Lower lobe of right lung (tissue), 2 donors: ENCODE measurements around the gene PHACTR2. TPM values are rescaled to one million over a fixed set of nuclear protein-coding genes. Genes with fewer than 3 reads are reported as not detected.
A peak's percentile ranks its signal among the peaks of the same experiment; 100 is the strongest.

Experiments
- ATAC-seq, 2 donors: fragments of 200-7000 bp; cut with Tn5 transposase; one replicate each; pipeline ENCODE4 v1.9.1; 2020 to 2022; ENCODE audit warnings: mild to moderate bottlenecking in 2 of 2, moderate library complexity in 2 of 2
- DNase-seq: peaks from one replicate; pipeline ENCODE4 v3.0.0-alpha.2; 2020
- H3K27ac ChIP-seq: fragments of 200-600 bp; one replicate; pipeline ENCODE4 v1.8.0; 2022
- H3K27me3 ChIP-seq: fragments of 200-600 bp; one replicate; pipeline ENCODE4 v1.8.0; 2022; ENCODE audit warnings: low read depth
- H3K36me3 ChIP-seq: fragments of 200-600 bp; one replicate; pipeline ENCODE4 v1.8.0; 2022; ENCODE audit warnings: mild to moderate bottlenecking
- H3K4me1 ChIP-seq: fragments of 200-600 bp; one replicate; pipeline ENCODE4 v1.8.0; 2022
- H3K4me3 ChIP-seq: fragments of 200-600 bp; one replicate; pipeline ENCODE4 v1.8.0; 2022; ENCODE audit warnings: mild to moderate bottlenecking
- H3K9me3 ChIP-seq: fragments of 200-600 bp; one replicate; pipeline ENCODE4 v1.8.0; 2022
- intact Hi-C: fragments of 100-400 bp; cut with DNase I; formaldehyde crosslinking; loops from one replicate; pipeline ENCODE4 v1.11.0; 2022
- total RNA-seq: library from RNA; stranded (reverse); fragmentation: NEBNext Ultra II Directional; extraction: Animal tissue kit (Norgen Biotek cat#: 25700); gene quantifications from one replicate; pipeline ENCODE4 v1.2.1, GENCODE V29; 2021
- TF ChIP-seq, protein P1 (sequence below): fragments of 200-600 bp; IDR thresholded peaks from one replicate; pipeline ENCODE4 v1.8.0; 2022; ENCODE audit warnings: antibody characterized with exemption, mild to moderate bottlenecking
- donor health status: DM: no; HTN: yes; CAD: no; lungs with severe emphysema.

PHACTR2 gene
- total RNA-seq, 1 donor from 2014 or later = 115 TPM

DNA sequence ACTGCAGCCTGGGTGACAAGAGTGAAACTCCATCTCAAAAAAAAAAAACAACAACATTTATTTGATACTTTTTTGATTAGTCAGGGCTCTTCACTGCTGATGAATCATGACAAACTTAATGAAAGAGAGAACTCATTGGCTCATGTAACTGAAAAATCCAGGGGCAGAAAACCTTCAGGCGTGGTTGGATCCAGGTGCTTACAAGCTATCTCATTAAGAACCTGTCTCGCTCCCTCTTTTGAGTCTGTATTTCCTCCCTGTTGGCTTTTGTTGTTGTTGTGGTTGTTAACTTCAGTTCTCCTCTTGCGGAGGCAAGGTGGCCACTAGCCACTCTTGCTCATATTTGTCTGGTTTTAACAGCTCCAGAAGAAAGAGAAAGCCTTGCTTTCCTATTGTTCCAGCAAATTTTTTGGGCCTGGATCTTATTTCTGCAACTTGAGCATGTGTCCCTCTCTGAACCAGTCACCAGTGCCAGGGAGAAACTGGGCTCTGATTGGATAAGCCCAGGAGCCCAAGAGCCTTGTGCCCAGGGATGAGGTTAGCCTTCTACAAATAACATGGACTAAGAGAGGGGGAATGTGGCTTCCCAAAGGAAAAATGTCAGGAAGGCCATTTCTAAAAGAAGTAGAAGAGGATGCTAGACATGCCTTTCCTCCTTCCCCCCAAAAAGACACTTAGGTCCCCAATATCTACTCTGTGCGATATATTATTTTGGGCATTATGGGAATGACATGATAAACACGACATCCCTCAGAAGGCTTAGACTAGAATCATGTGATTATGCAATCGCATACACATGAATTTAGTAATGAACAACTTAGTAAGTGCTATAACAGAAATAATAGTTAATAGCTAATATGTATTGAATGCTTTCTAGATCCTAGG, 64.5 kb downstream of the PHACTR2 start:
- ATAC-seq (no peak), DNase-seq (no peak)
- no peaks in the 10 kb centered on the region for H3K27me3 ChIP-seq
- intact Hi-C loops = no loop called here
- H3K9me3 ChIP-seq = no peaks in the 10 kb centered on the region
- no peaks in the 10 kb centered on the region for H3K36me3 ChIP-seq
- H3K4me1 ChIP-seq = peaks cover 54% of the 10 kb centered on the region
- peak overlapping the region; percentile 71 for H3K27ac ChIP-seq
- H3K4me3 ChIP-seq = no peak overlapping the region
- TF ChIP-seq, protein P1, sequence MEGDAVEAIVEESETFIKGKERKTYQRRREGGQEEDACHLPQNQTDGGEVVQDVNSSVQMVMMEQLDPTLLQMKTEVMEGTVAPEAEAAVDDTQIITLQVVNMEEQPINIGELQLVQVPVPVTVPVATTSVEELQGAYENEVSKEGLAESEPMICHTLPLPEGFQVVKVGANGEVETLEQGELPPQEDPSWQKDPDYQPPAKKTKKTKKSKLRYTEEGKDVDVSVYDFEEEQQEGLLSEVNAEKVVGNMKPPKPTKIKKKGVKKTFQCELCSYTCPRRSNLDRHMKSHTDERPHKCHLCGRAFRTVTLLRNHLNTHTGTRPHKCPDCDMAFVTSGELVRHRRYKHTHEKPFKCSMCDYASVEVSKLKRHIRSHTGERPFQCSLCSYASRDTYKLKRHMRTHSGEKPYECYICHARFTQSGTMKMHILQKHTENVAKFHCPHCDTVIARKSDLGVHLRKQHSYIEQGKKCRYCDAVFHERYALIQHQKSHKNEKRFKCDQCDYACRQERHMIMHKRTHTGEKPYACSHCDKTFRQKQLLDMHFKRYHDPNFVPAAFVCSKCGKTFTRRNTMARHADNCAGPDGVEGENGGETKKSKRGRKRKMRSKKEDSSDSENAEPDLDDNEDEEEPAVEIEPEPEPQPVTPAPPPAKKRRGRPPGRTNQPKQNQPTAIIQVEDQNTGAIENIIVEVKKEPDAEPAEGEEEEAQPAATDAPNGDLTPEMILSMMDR = no peak

DNA sequence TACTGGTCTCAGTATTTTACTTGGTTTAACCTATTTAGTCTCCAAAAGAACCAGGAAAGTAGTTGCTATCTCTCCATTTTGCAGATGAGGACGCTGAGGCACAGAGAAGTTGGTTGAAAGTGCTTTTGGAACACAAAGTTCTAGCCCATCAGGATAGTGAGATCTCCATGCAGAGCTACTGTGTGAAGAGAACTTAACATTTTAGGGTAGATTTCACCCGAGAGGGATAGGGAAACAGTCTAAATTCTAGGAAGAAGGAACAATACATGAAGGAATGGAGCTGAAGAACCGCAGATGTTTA, 65.1 kb downstream of the PHACTR2 start:
- no peak for DNase-seq
- Histone ChIP-seq H3K27me3 (no peaks in the 10 kb centered on the region), H3K9me3 (no peaks in the 10 kb centered on the region), H3K4me3 (no peak overlapping the region), H3K4me1 (peaks cover 60% of the 10 kb centered on the region), H3K36me3 (no peaks in the 10 kb centered on the region), H3K27ac (peak overlapping the region; percentile 71)
- intact Hi-C loops = no loop called here
- ATAC-seq = no peak
- TF ChIP-seq, protein P1 = no peak

DNA sequence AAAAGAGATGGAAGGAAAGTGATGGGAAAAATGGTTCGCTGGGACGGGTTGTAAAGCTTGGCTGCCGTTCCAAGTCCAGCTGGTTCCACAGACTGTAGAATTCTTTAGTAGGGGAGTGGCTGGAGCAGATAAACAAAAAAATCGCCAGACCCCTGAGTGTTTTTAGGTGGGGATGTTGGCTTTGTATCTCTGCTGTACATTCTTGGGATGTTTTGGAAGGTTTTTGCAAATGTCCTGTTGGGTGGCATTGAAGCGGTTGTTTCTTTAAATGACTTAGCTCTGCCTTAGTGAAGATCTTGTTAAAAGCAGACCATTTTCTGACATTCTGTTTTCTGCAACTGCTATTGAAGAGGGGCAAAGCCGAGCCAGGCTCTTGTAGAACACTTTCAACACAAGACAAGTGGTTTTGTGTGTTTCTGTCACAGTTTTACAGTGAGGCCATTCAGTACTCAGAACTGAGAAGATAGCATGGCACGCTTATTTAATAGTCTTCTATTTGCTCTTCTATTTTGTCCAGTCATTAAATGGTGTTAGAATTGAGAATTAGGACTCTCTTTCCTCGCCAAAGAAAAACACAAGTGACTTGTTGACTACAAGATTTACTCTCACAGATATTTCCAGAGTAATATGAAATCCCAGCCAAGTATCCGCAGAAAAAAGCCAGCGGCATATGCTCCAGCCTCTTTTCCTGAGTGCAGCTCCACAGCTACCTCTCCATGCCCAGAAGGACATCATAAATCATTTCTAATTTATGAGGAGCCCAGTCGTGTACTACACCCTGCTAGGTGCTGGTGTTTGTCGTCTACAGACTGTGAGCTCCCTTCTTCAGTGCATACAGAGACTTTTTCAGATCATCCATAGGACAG, 65.8 kb downstream of the PHACTR2 start:
- peaks cover 62% of the 10 kb centered on the region for H3K4me1 ChIP-seq
- no peak for ATAC-seq
- peak overlapping the region; percentile 27 for H3K4me3 ChIP-seq

DNA sequence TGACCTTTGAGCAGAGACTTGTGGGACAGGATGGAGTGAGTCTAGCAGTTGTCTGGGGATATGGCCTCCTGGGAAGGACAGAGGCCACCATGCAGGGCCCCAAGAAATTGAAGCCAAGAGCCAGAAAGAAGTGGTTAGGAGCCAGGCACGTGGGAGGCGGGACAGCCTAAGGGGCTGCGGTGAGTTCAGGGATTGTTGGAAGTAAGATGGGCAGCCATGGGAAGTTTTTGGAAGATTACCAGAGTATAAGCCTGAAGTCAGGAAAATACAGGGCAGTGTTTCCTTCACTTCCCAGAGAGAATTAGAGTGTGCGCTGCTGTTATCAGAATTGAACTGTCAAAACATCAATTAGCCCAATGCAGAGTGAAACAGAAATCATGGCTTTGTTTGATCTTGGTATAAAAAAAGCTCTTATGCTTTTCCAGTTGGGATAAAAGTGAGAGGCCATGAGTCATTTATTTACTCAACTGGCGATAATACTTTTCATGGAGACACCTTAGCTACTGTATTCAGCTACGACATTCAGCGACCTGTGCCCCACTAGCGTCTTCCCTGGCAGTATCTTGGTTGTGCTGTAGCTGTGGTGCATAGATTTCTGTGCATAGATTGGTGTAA, 66.9 kb downstream of the PHACTR2 start:
- Histone ChIP-seq H3K27me3 (no peaks in the 10 kb centered on the region), H3K4me3 (peak overlapping the region; percentile 26), H3K27ac (peak overlapping the region; percentile 71), H3K4me1 (peaks cover 62% of the 10 kb centered on the region), H3K9me3 (no peaks in the 10 kb centered on the region), H3K36me3 (no peaks in the 10 kb centered on the region)
- intact Hi-C loops = no loop called here
- DNase-seq = no peak
- TF ChIP-seq, protein P1 = no peak
- ATAC-seq = peak; percentile 27 to 62

More for the DNA sequence above, 65.8 kb downstream of the PHACTR2 start:
- intact Hi-C loops = no loop called here
- Histone ChIP-seq H3K27me3 (no peaks in the 10 kb centered on the region), H3K27ac (peak overlapping the region; percentile 71), H3K9me3 (no peaks in the 10 kb centered on the region), H3K36me3 (no peaks in the 10 kb centered on the region)
- DNase-seq = no peak
- TF ChIP-seq, protein P1 = no peak
